HG02852 (cell line): ENCODE results near the gene SERP2.

Experiments used
- ATAC-seq: cut with Tn5 transposase; IDR thresholded peaks from one replicate; pipeline ENCODE4 v1.9.1; 2021; ENCODE audit warnings: mild to moderate bottlenecking, moderate library complexity; ENCODE audit not compliant: unreplicated experiment

Gene SERP2

GRCh38 chr13:44386913-44387556 is 13.4 kb downstream of the SERP2 start:
- ATAC-seq = no peak

GRCh38 chr13:44388427-44389059 is 14.9 kb downstream of the SERP2 start:
- ATAC-seq = no peak

- no peak for ATAC-seq
Measured at GRCh38 chr13:44389060-44389666, 15.5 kb downstream of the SERP2 start.

- no peak for ATAC-seq
Measured at GRCh38 chr13:44389876-44390275, 16.3 kb downstream of the SERP2 start.

- no peak for ATAC-seq
Measured at GRCh38 chr13:44393391-44393790, 19.8 kb downstream of the SERP2 start.

GRCh38 chr13:44394658-44395057 is 21.0 kb downstream of the SERP2 start:
- no peak for ATAC-seq

GRCh38 chr13:44395976-44396694 is 22.5 kb downstream of the SERP2 start:
- no peak for ATAC-seq

- no peak for ATAC-seq
Measured at GRCh38 chr13:44396701-44397580, 23.3 kb downstream of the SERP2 start.

- no peak for ATAC-seq
Measured at GRCh38 chr13:44397766-44398223, 24.2 kb downstream of the SERP2 start.

- no peak for ATAC-seq
Measured at GRCh38 chr13:44398606-44399005, 25.0 kb downstream of the SERP2 start.

GRCh38 chr13:44399074-44399473 is 25.4 kb downstream of the SERP2 start:
- no peak for ATAC-seq

- no peak for ATAC-seq
Measured at GRCh38 chr13:44400736-44401135, 27.1 kb downstream of the SERP2 start.

GRCh38 chr13:44401577-44401976 is 28.0 kb downstream of the SERP2 start:
- ATAC-seq = no peak

- no peak for ATAC-seq
Measured at GRCh38 chr13:44402899-44403445, 29.3 kb downstream of the SERP2 start.

GRCh38 chr13:44403461-44404056 is 29.9 kb downstream of the SERP2 start:
- no peak for ATAC-seq

GRCh38 chr13:44404261-44405132 is 30.9 kb downstream of the SERP2 start:
- ATAC-seq = no peak

- ATAC-seq = no peak
Measured at GRCh38 chr13:44406617-44407016, 33.0 kb downstream of the SERP2 start.

- no peak for ATAC-seq
Measured at GRCh38 chr13:44407379-44407778, 33.8 kb downstream of the SERP2 start.

- ATAC-seq = no peak
Measured at GRCh38 chr13:44407891-44408290, 34.3 kb downstream of the SERP2 start.
